Measurements from ENCODE around the gene STIMATE. TPM values are rescaled to one million over a fixed set of nuclear protein-coding genes. Genes with fewer than 3 reads are reported as not detected.

Gene STIMATE
- total and polyA plus RNA-seq, 10 donors, result 4.0 to 65.6 (median 34.0) TPM

DNA sequence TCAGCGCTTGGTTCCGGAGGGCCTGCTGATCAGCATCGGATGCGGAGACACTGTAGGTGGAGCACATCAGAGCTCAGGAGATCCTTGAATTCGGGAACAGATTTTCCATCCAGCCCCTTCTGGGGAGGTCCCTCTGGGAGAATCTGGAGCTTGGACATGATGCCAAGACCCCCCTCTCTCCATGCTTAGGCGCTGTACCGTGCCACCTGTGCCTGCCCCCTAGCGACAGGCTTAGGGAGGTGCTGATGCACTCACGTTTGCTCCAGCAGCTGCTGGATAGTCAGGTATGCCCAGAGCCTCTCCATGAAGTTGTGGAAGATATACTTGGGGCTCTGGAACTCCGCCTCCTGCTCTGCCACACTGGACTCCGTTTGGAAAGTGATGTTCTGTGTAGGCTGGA lies 76.6 kb downstream of the STIMATE start:
- Histone ChIP-seq H3K27me3 (replicated peaks in 1 of 7) (no peaks in the 10 kb centered on the region), H3K4me1 (no peaks in the 10 kb centered on the region), H3K9me3 (no peaks in the 10 kb centered on the region), H3K4me3 (no peak overlapping the region), H3K36me3 (peaks cover 0 to 74% (median 15%) of the 10 kb centered on the region in 6 donors), H3K27ac (no peak overlapping the region)
- intact Hi-C loops (cut with DNase I; ENCODE audit: low total_unique reads), result no loop called here
- DNase-seq, result no peak
- 60 to 90% (median 68%) methylated on average over 5 to 11 of the region's 11 CpGs for WGBS, 5 donors
- no peak for TF ChIP-seq POLR2AphosphoS5 (IDR thresholded peaks at IDR 0.05)
- no peak for TF ChIP-seq POLR2A (IDR thresholded peaks at IDR 0.05)
- TF ChIP-seq, protein P1, sequence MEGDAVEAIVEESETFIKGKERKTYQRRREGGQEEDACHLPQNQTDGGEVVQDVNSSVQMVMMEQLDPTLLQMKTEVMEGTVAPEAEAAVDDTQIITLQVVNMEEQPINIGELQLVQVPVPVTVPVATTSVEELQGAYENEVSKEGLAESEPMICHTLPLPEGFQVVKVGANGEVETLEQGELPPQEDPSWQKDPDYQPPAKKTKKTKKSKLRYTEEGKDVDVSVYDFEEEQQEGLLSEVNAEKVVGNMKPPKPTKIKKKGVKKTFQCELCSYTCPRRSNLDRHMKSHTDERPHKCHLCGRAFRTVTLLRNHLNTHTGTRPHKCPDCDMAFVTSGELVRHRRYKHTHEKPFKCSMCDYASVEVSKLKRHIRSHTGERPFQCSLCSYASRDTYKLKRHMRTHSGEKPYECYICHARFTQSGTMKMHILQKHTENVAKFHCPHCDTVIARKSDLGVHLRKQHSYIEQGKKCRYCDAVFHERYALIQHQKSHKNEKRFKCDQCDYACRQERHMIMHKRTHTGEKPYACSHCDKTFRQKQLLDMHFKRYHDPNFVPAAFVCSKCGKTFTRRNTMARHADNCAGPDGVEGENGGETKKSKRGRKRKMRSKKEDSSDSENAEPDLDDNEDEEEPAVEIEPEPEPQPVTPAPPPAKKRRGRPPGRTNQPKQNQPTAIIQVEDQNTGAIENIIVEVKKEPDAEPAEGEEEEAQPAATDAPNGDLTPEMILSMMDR (IDR thresholded peaks at IDR 0.05 in 8 of 11, conservative IDR thresholded peaks at IDR 0.05 in 3 of 11), result peak in 8 of 11 experiments; percentile 15 to 65 (median 49)

DNA sequence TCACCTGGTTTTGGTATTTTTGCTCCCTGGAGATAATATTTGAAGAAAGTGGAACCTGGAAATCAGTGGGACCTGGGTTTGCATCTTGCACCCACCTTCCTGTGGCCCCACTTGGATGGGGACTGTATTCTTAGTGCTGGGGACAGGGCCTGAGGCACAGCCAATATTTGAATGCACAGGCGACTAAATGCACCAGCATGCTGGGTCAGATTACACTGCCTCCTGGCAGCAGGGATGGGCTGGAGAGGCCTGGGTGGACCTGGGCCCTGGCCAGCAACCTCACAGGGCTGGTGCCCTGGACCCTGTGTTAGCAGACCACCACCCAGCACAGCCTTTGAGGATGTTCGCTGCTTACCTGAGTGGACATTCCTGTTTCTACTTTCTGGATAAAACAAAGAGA lies 77.4 kb downstream of the STIMATE start:
- H3K4me1 ChIP-seq, result no peaks in the 10 kb centered on the region
- WGBS, 5 donors, result 78 to 100% (median 90%) methylated on average over 2 of the region's 2 CpGs
- intact Hi-C loops (cut with DNase I; ENCODE audit: low total_unique reads), result no loop called here

DNA sequence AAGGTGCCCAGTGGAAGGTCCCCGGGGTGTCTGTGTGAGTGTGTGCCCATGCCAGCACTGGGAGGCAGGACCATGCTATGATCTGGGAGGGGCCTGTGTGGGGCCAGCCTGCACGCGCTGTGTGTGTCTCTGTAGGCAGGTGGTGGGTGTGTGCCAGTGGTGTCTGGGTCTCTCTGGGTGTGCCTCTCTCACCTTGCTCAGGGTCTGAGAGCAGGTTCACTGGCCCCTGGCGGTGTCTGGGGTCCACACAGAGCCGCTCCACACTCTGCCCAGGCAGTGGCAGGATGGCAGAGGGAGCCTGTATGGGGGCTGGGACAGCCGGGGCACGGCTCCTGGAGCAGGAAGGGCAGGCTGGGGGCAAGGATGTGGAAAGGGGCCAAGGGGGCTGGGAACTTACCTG lies 79.5 kb downstream of the STIMATE start:
- Histone ChIP-seq H3K9me3 (no peaks in the 10 kb centered on the region), H3K27ac (no peak overlapping the region), H3K4me1 (no peaks in the 10 kb centered on the region), H3K36me3 (peaks cover 0 to 54% (median 3%) of the 10 kb centered on the region in 6 donors), H3K27me3 (replicated peaks in 1 of 7) (no peaks in the 10 kb centered on the region), H3K4me3 (no peak overlapping the region)
- TF ChIP-seq, protein P1 (IDR thresholded peaks at IDR 0.05 in 8 of 11, conservative IDR thresholded peaks at IDR 0.05 in 3 of 11), result no peak
- WGBS, 5 donors, result 60 to 94% (median 90%) methylated on average over 4 to 7 of the region's 7 CpGs
- intact Hi-C loops (cut with DNase I; ENCODE audit: low total_unique reads), result no loop called here
- DNase-seq, result no peak

More for the DNA sequence above, 77.4 kb downstream of the STIMATE start:
- TF ChIP-seq POLR2AphosphoS5 (IDR thresholded peaks at IDR 0.05) (no peak), POLR2A (IDR thresholded peaks at IDR 0.05) (no peak)
- TF ChIP-seq, protein P1 (IDR thresholded peaks at IDR 0.05 in 8 of 11, conservative IDR thresholded peaks at IDR 0.05 in 3 of 11), result no peak
- H3K9me3 ChIP-seq, result no peaks in the 10 kb centered on the region
- H3K27me3 ChIP-seq (replicated peaks in 1 of 7), result no peaks in the 10 kb centered on the region
- peaks cover 0 to 70% (median 15%) of the 10 kb centered on the region in 6 donors for H3K36me3 ChIP-seq
- no peak overlapping the region for H3K27ac ChIP-seq
- DNase-seq, result no peak
- no peak overlapping the region for H3K4me3 ChIP-seq

DNA sequence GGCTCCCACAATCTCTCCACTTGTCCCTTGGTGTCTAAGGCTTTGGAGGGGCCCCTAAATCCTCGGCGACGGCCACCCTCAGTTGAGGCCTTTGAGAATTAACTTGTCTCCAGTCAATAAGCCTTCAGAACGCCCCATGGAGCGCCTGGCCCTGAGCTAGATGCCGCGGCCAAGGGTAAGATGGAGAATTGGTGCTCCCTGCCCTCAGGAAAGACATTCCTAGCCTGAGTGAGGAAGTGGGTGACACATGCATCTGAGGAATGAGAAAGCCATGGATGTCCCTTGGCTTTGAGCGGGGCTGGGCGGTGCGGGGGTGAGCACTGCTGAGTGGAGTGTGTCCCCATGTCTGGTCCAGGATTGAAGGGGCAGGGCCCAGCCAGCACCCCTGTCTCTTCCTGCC lies 80.1 kb downstream of the STIMATE start:
- TF ChIP-seq, protein P1 (IDR thresholded peaks at IDR 0.05 in 8 of 11, conservative IDR thresholded peaks at IDR 0.05 in 3 of 11), result no peak
- TF ChIP-seq POLR2AphosphoS5 (IDR thresholded peaks at IDR 0.05) (no peak), POLR2A (IDR thresholded peaks at IDR 0.05) (no peak)
- DNase-seq, result no peak
- Histone ChIP-seq H3K4me3 (no peak overlapping the region), H3K27me3 (replicated peaks in 1 of 7) (no peaks in the 10 kb centered on the region), H3K27ac (no peak overlapping the region), H3K4me1 (no peaks in the 10 kb centered on the region), H3K36me3 (peaks cover 0 to 49% (median 3%) of the 10 kb centered on the region in 6 donors), H3K9me3 (no peaks in the 10 kb centered on the region)
- intact Hi-C loops (cut with DNase I; ENCODE audit: low total_unique reads), result no loop called here
- 93 to 97% (median 94%) methylated on average over 8 to 10 of the region's 10 CpGs for WGBS, 5 donors

All from spleen (tissue), 11 donors.